WTC11 (cell line): Measurements from ENCODE around the gene NELL2. TPM values are rescaled to one million over a fixed set of nuclear protein-coding genes. Genes with fewer than 3 reads are reported as not detected.

Experiments
- ATAC-seq: fragments of 200-7000 bp; cut with Tn5 transposase; 2 replicates; pipeline ENCODE4 v1.10.0; 2021; ENCODE audit warnings: mild to moderate bottlenecking, moderate library complexity
- CTCF ChIA-PET: fragments of 300-600 bp; sonication (Branson Sonifier 250); formaldehyde crosslinking; loops from one replicate; lab custom pipeline; 2021; ENCODE audit warnings: antibody characterized with exemption; lab: Charles Lee
- POLR2A ChIA-PET: fragments of 350-600 bp; sonication (Branson Sonifier 250); formaldehyde crosslinking; loops from one replicate; lab custom pipeline; 2021; ENCODE audit warnings: antibody characterized with exemption; lab: Charles Lee
- DNase-seq: peaks from one replicate; pipeline ENCODE4 v3.0.0; 2021; ENCODE audit warnings: low spot score
- H3K27ac Mint-ChIP-seq: 2 replicates; pipeline ENCODE4 v1.8.0; 2021; ENCODE audit warnings: mixed read lengths
- H3K27me3 Mint-ChIP-seq: 2 replicates; pipeline ENCODE4 v1.8.0; 2021; ENCODE audit warnings: low read depth, mild to moderate bottlenecking, moderate library complexity, mixed read lengths
- H3K36me3 Mint-ChIP-seq: 2 replicates; pipeline ENCODE4 v1.8.0; 2021; ENCODE audit warnings: mixed read lengths
- H3K4me1 Mint-ChIP-seq: 2 replicates; pipeline ENCODE4 v1.8.0; 2022; ENCODE audit warnings: mixed read lengths
- H3K4me3 Mint-ChIP-seq: 2 replicates; pipeline ENCODE4 v1.8.0; 2021; ENCODE audit warnings: mild to moderate bottlenecking, moderate library complexity, mixed read lengths
- H3K9me3 Mint-ChIP-seq: 2 replicates; pipeline ENCODE4 v1.8.0; 2021; ENCODE audit warnings: mixed read lengths
- ARID4B ChIP-seq: sonication (generic); formaldehyde crosslinking; IDR thresholded peaks from 2 replicates; pipeline ENCODE4 v1.8.0; 2023; ENCODE audit warnings: missing genetic modification reagents, mild to moderate bottlenecking, borderline replicate concordance
- CTCF ChIP-seq: fragments of 200-600 bp; IDR thresholded peaks from 2 replicates; pipeline ENCODE4 v1.8.0; 2022; ENCODE audit warnings: antibody characterized with exemption
- ERG ChIP-seq: fragments of 250-450 bp; sonication (Bioruptor Pico); IDR thresholded peaks from 2 replicates; pipeline ENCODE4 v1.8.0; 2021; ENCODE audit warnings: mild to moderate bottlenecking
- FOXK1 ChIP-seq: sonication (generic); formaldehyde crosslinking; IDR thresholded peaks from 2 replicates; pipeline ENCODE4 v1.8.0; 2022; ENCODE audit warnings: mild to moderate bottlenecking, moderate library complexity, missing genetic modification reagents
- FOXP1 ChIP-seq: sonication (generic); formaldehyde crosslinking; IDR thresholded peaks from 2 replicates; pipeline ENCODE4 v1.8.0; 2022; ENCODE audit warnings: missing genetic modification reagents, mild to moderate bottlenecking, moderate library complexity, borderline replicate concordance
- HMGA2 ChIP-seq: fragments of 250-450 bp; sonication (Bioruptor Pico); IDR thresholded peaks from 2 replicates; pipeline ENCODE4 v1.4.0; 2021; ENCODE audit warnings: mild to moderate bottlenecking, moderate library complexity
- IRF1 ChIP-seq: sonication (generic); formaldehyde crosslinking; IDR thresholded peaks from 2 replicates; pipeline ENCODE4 v1.8.0; 2023; ENCODE audit warnings: missing genetic modification reagents
- IRF2 ChIP-seq: sonication (generic); formaldehyde crosslinking; IDR thresholded peaks from 2 replicates; pipeline ENCODE4 v1.8.0; 2022; ENCODE audit warnings: low read depth, missing genetic modification reagents, borderline replicate concordance
- MAX ChIP-seq: sonication (generic); formaldehyde crosslinking; IDR thresholded peaks from 2 replicates; pipeline ENCODE4 v1.8.0; 2022; ENCODE audit warnings: mild to moderate bottlenecking, missing genetic modification reagents
- MXD4 ChIP-seq: fragments of 250-450 bp; sonication (Bioruptor Pico); IDR thresholded peaks from 2 replicates; pipeline ENCODE4 v1.8.0; 2021; ENCODE audit warnings: mild to moderate bottlenecking, moderate library complexity, borderline replicate concordance
- NFATC4 ChIP-seq: fragments of 250-450 bp; sonication (Bioruptor Pico); IDR thresholded peaks from 2 replicates; pipeline ENCODE4 v1.9.0; 2021; ENCODE audit warnings: mild to moderate bottlenecking
- NR1H2 ChIP-seq: sonication (generic); formaldehyde crosslinking; IDR thresholded peaks from 2 replicates; pipeline ENCODE4 v1.9.0; 2021; ENCODE audit warnings: mild to moderate bottlenecking, moderate library complexity, missing genetic modification reagents
- OVOL2 ChIP-seq: fragments of 250-450 bp; sonication (Bioruptor Pico); IDR thresholded peaks from 2 replicates; pipeline ENCODE4 v1.9.0; 2021; ENCODE audit warnings: mild to moderate bottlenecking, borderline replicate concordance
- TEAD1 ChIP-seq: sonication (generic); formaldehyde crosslinking; IDR thresholded peaks from 2 replicates; pipeline ENCODE4 v1.8.0; 2022; ENCODE audit warnings: mild to moderate bottlenecking, missing genetic modification reagents
- ZNF423 ChIP-seq: fragments of 250-450 bp; sonication (Bioruptor Pico); IDR thresholded peaks from 2 replicates; pipeline ENCODE4 v2.1.2; 2022; ENCODE audit warnings: mild to moderate bottlenecking, moderate library complexity
- ZNF425 ChIP-seq: fragments of 250-450 bp; sonication (Bioruptor Pico); conservative IDR thresholded peaks from 2 replicates; pipeline ENCODE4 v1.9.0; 2021; ENCODE audit warnings: mild to moderate bottlenecking
- ZSCAN18 ChIP-seq: fragments of 250-450 bp; sonication (Bioruptor Pico); IDR thresholded peaks from 2 replicates; pipeline ENCODE4 v2.1.2; 2022; ENCODE audit warnings: mild to moderate bottlenecking, moderate library complexity
- total RNA-seq: library from RNA; stranded (reverse); gene quantifications from 3 replicates; pipeline ENCODE4 v1.2.3, GENCODE V29; 2021

The NELL2 gene
- total RNA-seq, 1 experiment from 2014 or later = 37.4 TPM

- TF ChIP-seq ZNF425 (CRISPR knock-in tag) (no peak), NFATC4 (no peak), FOXK1 (CRISPR knock-in tag) (peak; percentile 19; the same call in 1 of the 2 replicates), MXD4 (CRISPR knock-in tag) (no peak), ARID4B (0 out of 2 replicates have a peak, but pooled peaks have one; percentile 77), FOXP1 (CRISPR knock-in tag) (0 out of 2 replicates have a peak, but pooled peaks have one; percentile 37), OVOL2 (CRISPR knock-in tag) (no peak), ZNF423 (CRISPR knock-in tag) (peak; percentile 73; the same call in 1 of the 2 replicates), TEAD1 (CRISPR knock-in tag) (no peak)
These were observed 662 bp upstream of the NELL2 start (continued) for GRCh38 chr12:44876544-44877410.

- peaks cover 14% of the 10 kb centered on the region; the same call in 1 of the 2 replicates for H3K27me3 Mint-ChIP-seq
- ATAC-seq = peak; percentile 22
- POLR2A ChIA-PET = interaction anchor here (0.5 to 1.0 kb wide), 2 partner anchors 14 to 57 kb away, joined by 3 to 4 read pairs; no protein-coding TSS in a partner anchor
- peak; percentile 62 for DNase-seq
- peak overlapping the region; percentile 99 for H3K4me3 Mint-ChIP-seq
- CTCF ChIA-PET = interaction anchor here (0.6 to 3.9 kb wide), 19 partner anchors 10 to 1084 kb away, joined by 3 to 24 read pairs (median 5); no protein-coding TSS in a partner anchor
- H3K4me1 Mint-ChIP-seq = peaks cover 20% of the 10 kb centered on the region
- H3K36me3 Mint-ChIP-seq = peaks cover 10% of the 10 kb centered on the region
- peaks cover 12% of the 10 kb centered on the region for H3K9me3 Mint-ChIP-seq
- no peak for TF ChIP-seq NR1H2 (CRISPR knock-in tag)
- no peak for TF ChIP-seq IRF2 (CRISPR knock-in tag)
- no peak for TF ChIP-seq ZSCAN18 (CRISPR knock-in tag)
- TF ChIP-seq CTCF = no peak
- no peak for TF ChIP-seq HMGA2
- TF ChIP-seq IRF1 (CRISPR knock-in tag) = no peak
- no peak for TF ChIP-seq ERG
- no peak for TF ChIP-seq MAX (CRISPR knock-in tag)
- TF ChIP-seq, all 79 proteins: peak for 0
- peak overlapping the region; percentile 73 for H3K27ac Mint-ChIP-seq
These were observed 630 bp downstream of the NELL2 start for GRCh38 chr12:44875417-44875953.
